ENCODE measurements around the gene PROC. TPM values are rescaled to one million over a fixed set of nuclear protein-coding genes. Genes with fewer than 3 reads are reported as not detected.
"Not testable (repeated sequence)": the region's sequence is repeated elsewhere in the genome, so short reads cannot be mapped to it uniquely, and the experiment has no call there.

PROC gene
- total and polyA plus RNA-seq, 5 experiments from 2014 or later = not detected

- Mint-ChIP-seq H3K4me3 (no peak overlapping the region), H3K36me3 (peaks cover 21 to 24% (median 22%) of the 10 kb centered on the region in 3 donors), H3K4me1 (peaks cover 0 to 1% (median 0%) of the 10 kb centered on the region in 4 donors), H3K27ac (no peak overlapping the region), H3K9me3 (peaks cover 5 to 46% (median 18%) of the 10 kb centered on the region in 9 donors), H3K27me3 (peaks cover 0 to 2% (median 0%) of the 10 kb centered on the region in 5 donors)
- ATAC-seq = no peak
- no peak for DNase-seq
- POLR2A ChIA-PET = no interaction called here
Measured at GRCh38 chr2:127448526-127448925, 30.3 kb downstream of the PROC start.

GRCh38 chr2:127449414-127449813 is 31.2 kb downstream of the PROC start:
- Mint-ChIP-seq H3K4me3 (no peak overlapping the region), H3K27ac (no peak overlapping the region), H3K4me1 (peaks cover 0 to 1% (median 0%) of the 10 kb centered on the region in 4 donors), H3K27me3 (peaks cover 0 to 2% (median 0%) of the 10 kb centered on the region in 5 donors), H3K9me3 (peaks cover 4 to 37% (median 11%) of the 10 kb centered on the region in 9 donors), H3K36me3 (peaks cover 21 to 22% (median 22%) of the 10 kb centered on the region in 3 donors)
- POLR2A ChIA-PET = no interaction called here
- ATAC-seq (no peak), DNase-seq (no peak)

GRCh38 chr2:127449898-127450297 is 31.7 kb downstream of the PROC start:
- peaks cover 0 to 2% (median 0%) of the 10 kb centered on the region in 5 donors for H3K27me3 Mint-ChIP-seq
- ATAC-seq = no peak
- H3K9me3 Mint-ChIP-seq = peaks cover 3 to 33% (median 8%) of the 10 kb centered on the region in 9 donors
- peaks cover 19 to 25% (median 22%) of the 10 kb centered on the region in 3 donors for H3K36me3 Mint-ChIP-seq
- POLR2A ChIA-PET = no interaction called here
- DNase-seq = no peak
- H3K4me1 Mint-ChIP-seq = peaks cover 0 to 1% (median 0%) of the 10 kb centered on the region in 4 donors
- H3K27ac Mint-ChIP-seq = no peak overlapping the region
- H3K4me3 Mint-ChIP-seq = no peak overlapping the region

- Mint-ChIP-seq H3K27ac (no peak overlapping the region), H3K36me3 (peaks cover 21 to 43% (median 29%) of the 10 kb centered on the region in 3 donors), H3K9me3 (peaks cover 0 to 15% (median 2%) of the 10 kb centered on the region in 9 donors), H3K27me3 (no peaks in the 10 kb centered on the region), H3K4me1 (peaks cover 0 to 1% (median 0%) of the 10 kb centered on the region in 4 donors), H3K4me3 (no peak overlapping the region)
- DNase-seq (no peak), ATAC-seq (no peak)
- POLR2A ChIA-PET = no interaction called here
Measured at GRCh38 chr2:127451981-127452380, 33.8 kb downstream of the PROC start.

- Mint-ChIP-seq H3K36me3 (peaks cover 16 to 47% (median 29%) of the 10 kb centered on the region in 3 donors), H3K9me3 (peaks cover 0 to 10% (median 2%) of the 10 kb centered on the region in 9 donors)
- H3K27me3 Mint-ChIP-seq, H3K27ac Mint-ChIP-seq, H3K4me1 Mint-ChIP-seq, ATAC-seq, H3K4me3 Mint-ChIP-seq, POLR2A ChIA-PET, DNase-seq: not testable (repeated sequence)
Measured at GRCh38 chr2:127452423-127452822, 34.2 kb downstream of the PROC start.

- POLR2A ChIA-PET = no interaction called here
- peaks cover 0 to 4% (median 1%) of the 10 kb centered on the region in 4 donors for H3K4me1 Mint-ChIP-seq
- DNase-seq = no peak
- no peaks in the 10 kb centered on the region for H3K27me3 Mint-ChIP-seq
- ATAC-seq = no peak
- peaks cover 0 to 4% (median 0%) of the 10 kb centered on the region in 9 donors for H3K9me3 Mint-ChIP-seq
- H3K27ac Mint-ChIP-seq = no peak overlapping the region
- H3K36me3 Mint-ChIP-seq = peaks cover 16 to 51% (median 29%) of the 10 kb centered on the region in 3 donors
- H3K4me3 Mint-ChIP-seq = no peak overlapping the region
Measured at GRCh38 chr2:127453013-127453391, 34.8 kb downstream of the PROC start.

- peaks cover 16 to 48% (median 25%) of the 10 kb centered on the region in 3 donors for H3K36me3 Mint-ChIP-seq
- H3K4me3 Mint-ChIP-seq = no peak overlapping the region
- H3K9me3 Mint-ChIP-seq = no peaks in the 10 kb centered on the region
- peak overlapping the region in 1 of 10 donors; percentile 24 for H3K27ac Mint-ChIP-seq
- no peak for DNase-seq
- no peak for ATAC-seq
- peaks cover 0 to 4% (median 2%) of the 10 kb centered on the region in 4 donors for H3K4me1 Mint-ChIP-seq
- H3K27me3 Mint-ChIP-seq = no peaks in the 10 kb centered on the region
- POLR2A ChIA-PET = no interaction called here
Measured at GRCh38 chr2:127453392-127454171, 35.4 kb downstream of the PROC start.

- no peak for ATAC-seq
- H3K9me3 Mint-ChIP-seq = no peaks in the 10 kb centered on the region
- no peak overlapping the region for H3K27ac Mint-ChIP-seq
- POLR2A ChIA-PET = no interaction called here
- peaks cover 0 to 4% (median 2%) of the 10 kb centered on the region in 4 donors for H3K4me1 Mint-ChIP-seq
- H3K4me3 Mint-ChIP-seq = no peak overlapping the region
- no peak for DNase-seq
- peaks cover 10 to 45% (median 16%) of the 10 kb centered on the region in 3 donors for H3K36me3 Mint-ChIP-seq
- H3K27me3 Mint-ChIP-seq = no peaks in the 10 kb centered on the region
Measured at GRCh38 chr2:127454595-127455565, 36.7 kb downstream of the PROC start.

- Mint-ChIP-seq H3K9me3 (no peaks in the 10 kb centered on the region), H3K4me1 (peaks cover 0 to 4% (median 2%) of the 10 kb centered on the region in 4 donors), H3K27me3 (no peaks in the 10 kb centered on the region), H3K27ac (peak overlapping the region in 1 of 10 donors; percentile 9), H3K36me3 (peaks cover 10 to 37% (median 10%) of the 10 kb centered on the region in 3 donors), H3K4me3 (no peak overlapping the region)
- POLR2A ChIA-PET = no interaction called here
- no peak for ATAC-seq
- no peak for DNase-seq
Measured at GRCh38 chr2:127455566-127456493, 37.6 kb downstream of the PROC start.

- POLR2A ChIA-PET = no interaction called here
- Mint-ChIP-seq H3K4me3 (no peak overlapping the region), H3K27ac (no peak overlapping the region), H3K36me3 (peaks cover 10 to 41% (median 16%) of the 10 kb centered on the region in 3 donors), H3K9me3 (no peaks in the 10 kb centered on the region), H3K4me1 (peaks cover 0 to 4% (median 2%) of the 10 kb centered on the region in 4 donors), H3K27me3 (no peaks in the 10 kb centered on the region)
- DNase-seq (no peak), ATAC-seq (no peak)
Measured at GRCh38 chr2:127456960-127457359, 38.7 kb downstream of the PROC start.

GRCh38 chr2:127462461-127462860 is 44.2 kb downstream of the PROC start:
- H3K4me1 Mint-ChIP-seq = peaks cover 6 to 9% (median 8%) of the 10 kb centered on the region in 4 donors
- POLR2A ChIA-PET = no interaction called here
- no peak overlapping the region for H3K4me3 Mint-ChIP-seq
- H3K9me3 Mint-ChIP-seq = no peaks in the 10 kb centered on the region
- H3K27me3 Mint-ChIP-seq = no peaks in the 10 kb centered on the region
- DNase-seq (no peak), ATAC-seq (no peak)
- H3K27ac Mint-ChIP-seq = no peak overlapping the region
- peaks cover 0 to 25% (median 16%) of the 10 kb centered on the region in 3 donors for H3K36me3 Mint-ChIP-seq
